Testis (tissue), 3 donors: ENCODE results near the gene MRPS24. TPM values are rescaled to one million over a fixed set of nuclear protein-coding genes. Genes with fewer than 3 reads are reported as not detected.
"Not testable (repeated sequence)": the region's sequence is repeated elsewhere in the genome, so short reads cannot be mapped to it uniquely, and the experiment has no call there.

Experiments used
- DNase-seq: peaks from one replicate; pipeline ENCODE4 v3.0.0-alpha.2; 2019
- H3K27ac ChIP-seq, 2 donors: fragments of 200-600 bp; sonication (generic); one replicate each; pipeline ENCODE4 v1.5.1; 2019
- H3K27me3 ChIP-seq: fragments of 200-600 bp; sonication (generic); one replicate; pipeline ENCODE4 v1.5.1; 2019
- H3K36me3 ChIP-seq: fragments of 200-600 bp; sonication (generic); one replicate; pipeline ENCODE4 v1.5.1; 2017; ENCODE audit warnings: low read depth; ENCODE audit errors: missing control alignments
- H3K4me1 ChIP-seq: fragments of 200-600 bp; sonication (generic); one replicate; pipeline ENCODE4 v1.5.1; 2019
- H3K4me3 ChIP-seq, 2 donors: fragments of 200-600 bp; sonication (generic); one replicate each; pipeline ENCODE4 v1.5.1; 2017 to 2019
- H3K9me3 ChIP-seq: fragments of 200-600 bp; sonication (generic); one replicate; pipeline ENCODE4 v1.5.1; 2017
- CTCF ChIP-seq, 3 experiments: fragments of 450-650 bp in 2 of 3; fragments of 200-600 bp in 1 of 3; sonication (generic) in 1 of 3; IDR thresholded peaks; one replicate each; pipeline ENCODE4 v1.5.1; 2016 to 2019; ENCODE audit warnings: antibody characterized with exemption in 3 of 3, mild to moderate bottlenecking in 2 of 3, moderate library complexity in 1 of 3
- POLR2A ChIP-seq: fragments of 450-650 bp; IDR thresholded peaks from one replicate; pipeline ENCODE4 v1.6.1; 2017; ENCODE audit warnings: antibody characterized with exemption, mild to moderate bottlenecking, moderate library complexity
- WGBS, 2 donors: methylation state at CpG; one replicate each; pipeline ENCODE4 v1.1.5; 2018; 5-methylcytosine and 5-hydroxymethylcytosine counted together
- intact Hi-C: fragments of 100-400 bp; cut with DNase I; formaldehyde crosslinking; loops from one replicate; pipeline ENCODE4 v1.15.1; 2023; ENCODE audit warnings: low total_unique reads
- polyA plus RNA-seq: library from polyadenylated mRNA; stranded (reverse); fragments of 350-450 nt; fragmentation: Illumina TruSeq; extraction: RNeasy Lipid Tissue Mini Kit (QIAGEN cat#74804); gene quantifications from one replicate; pipeline ENCODE4 v1.2.3, GENCODE V29; 2014; ENCODE audit warnings: low read depth, low replicate concordance; ENCODE audit not compliant: insufficient read depth
- total RNA-seq, 2 donors: library from RNA; depleted of rRNA; stranded (reverse); fragments of >200 nt; gene quantifications; one replicate each; pipeline ENCODE4 v1.2.3, GENCODE V29; 2016

MRPS24 gene
- total and polyA plus RNA-seq, 3 donors from 2014 or later = 71.1 to 115 (median 80.8) TPM

GRCh38 chr7:43834463-43835251 lies 34.7 kb downstream of the MRPS24 start:
- WGBS, 2 donors = 76 to 77% methylated on average over 8 of the region's 8 CpGs
- H3K27ac ChIP-seq = no peak overlapping the region
- no peak overlapping the region for H3K4me3 ChIP-seq
- no peaks in the 10 kb centered on the region for H3K27me3 ChIP-seq
- intact Hi-C loops = no loop called here
- no peaks in the 10 kb centered on the region for H3K36me3 ChIP-seq
- no peak for DNase-seq
- no peaks in the 10 kb centered on the region for H3K9me3 ChIP-seq
- peaks cover 4% of the 10 kb centered on the region for H3K4me1 ChIP-seq
- TF ChIP-seq POLR2A = no peak
- no peak for TF ChIP-seq CTCF (IDR thresholded peaks at IDR 0.05)

GRCh38 chr7:43830917-43831316 lies 38.4 kb downstream of the MRPS24 start:
- H3K36me3 ChIP-seq, H3K9me3 ChIP-seq, intact Hi-C loops: not testable (repeated sequence)

GRCh38 chr7:43825391-43825808 lies 43.9 kb downstream of the MRPS24 start:
- no peak overlapping the region for H3K4me3 ChIP-seq
- intact Hi-C loops = no loop called here
- H3K4me1 ChIP-seq = no peaks in the 10 kb centered on the region
- H3K27ac ChIP-seq = no peak overlapping the region
- H3K9me3 ChIP-seq = no peaks in the 10 kb centered on the region
- no peaks in the 10 kb centered on the region for H3K36me3 ChIP-seq
- DNase-seq = no peak
- TF ChIP-seq CTCF (IDR thresholded peaks at IDR 0.05) (no peak), POLR2A (no peak)
- WGBS, 2 donors = 63 to 68% methylated on average over 5 of the region's 5 CpGs
- H3K27me3 ChIP-seq = no peaks in the 10 kb centered on the region

More at GRCh38 chr7:43830917-43831316, 38.4 kb downstream of the MRPS24 start:
- not testable (repeated sequence) for DNase-seq, H3K4me1 ChIP-seq, H3K4me3 ChIP-seq, H3K27me3 ChIP-seq, H3K27ac ChIP-seq

- intact Hi-C loops = no loop called here
- Histone ChIP-seq H3K4me3 (no peak overlapping the region), H3K27me3 (no peaks in the 10 kb centered on the region), H3K4me1 (no peaks in the 10 kb centered on the region), H3K36me3 (no peaks in the 10 kb centered on the region), H3K9me3 (no peaks in the 10 kb centered on the region), H3K27ac (no peak overlapping the region)
- TF ChIP-seq CTCF (IDR thresholded peaks at IDR 0.05) (no peak), POLR2A (no peak)
- 39 to 50% methylated on average over 1 of the region's 1 CpG for WGBS, 2 donors
- no peak for DNase-seq
These were observed 44.4 kb downstream of the MRPS24 start for GRCh38 chr7:43824963-43825362.

- H3K9me3 ChIP-seq, H3K36me3 ChIP-seq, H3K4me3 ChIP-seq, H3K4me1 ChIP-seq, DNase-seq, H3K27ac ChIP-seq, H3K27me3 ChIP-seq, intact Hi-C loops: not testable (repeated sequence)
- 73 to 77% methylated on average over 12 of the region's 12 CpGs for WGBS, 2 donors
These were observed 44.8 kb downstream of the MRPS24 start for GRCh38 chr7:43824513-43824912.

- WGBS, 2 donors = 81 to 82% methylated on average over 6 of the region's 6 CpGs
- H3K4me1 ChIP-seq = no peaks in the 10 kb centered on the region
- H3K27ac ChIP-seq = no peak overlapping the region
- DNase-seq = no peak
- TF ChIP-seq CTCF (IDR thresholded peaks at IDR 0.05) = no peak
- no peak for TF ChIP-seq POLR2A
- H3K36me3 ChIP-seq = no peaks in the 10 kb centered on the region
- intact Hi-C loops = no loop called here
- H3K27me3 ChIP-seq = no peaks in the 10 kb centered on the region
- H3K9me3 ChIP-seq = no peaks in the 10 kb centered on the region
- H3K4me3 ChIP-seq = no peak overlapping the region
These were observed 45.4 kb downstream of the MRPS24 start for GRCh38 chr7:43823941-43824340.

- H3K27ac ChIP-seq, H3K36me3 ChIP-seq, H3K9me3 ChIP-seq, H3K4me3 ChIP-seq, DNase-seq, intact Hi-C loops, H3K4me1 ChIP-seq, H3K27me3 ChIP-seq: not testable (repeated sequence)
- WGBS, 2 donors = 85 to 91% methylated on average over 7 of the region's 7 CpGs
These were observed 45.9 kb downstream of the MRPS24 start for GRCh38 chr7:43823425-43823824.
